GM21723 (cell line): ENCODE measurements around the gene INS.
"Not testable (repeated sequence)": the region's sequence is repeated elsewhere in the genome, so short reads cannot be mapped to it uniquely, and the experiment has no call there.

Experiments
- ATAC-seq: cut with Tn5 transposase; IDR thresholded peaks from one replicate; pipeline ENCODE4 v1.9.1; 2021; ENCODE audit warnings: mild to moderate bottlenecking, moderate library complexity; ENCODE audit not compliant: unreplicated experiment

INS gene

DNA sequence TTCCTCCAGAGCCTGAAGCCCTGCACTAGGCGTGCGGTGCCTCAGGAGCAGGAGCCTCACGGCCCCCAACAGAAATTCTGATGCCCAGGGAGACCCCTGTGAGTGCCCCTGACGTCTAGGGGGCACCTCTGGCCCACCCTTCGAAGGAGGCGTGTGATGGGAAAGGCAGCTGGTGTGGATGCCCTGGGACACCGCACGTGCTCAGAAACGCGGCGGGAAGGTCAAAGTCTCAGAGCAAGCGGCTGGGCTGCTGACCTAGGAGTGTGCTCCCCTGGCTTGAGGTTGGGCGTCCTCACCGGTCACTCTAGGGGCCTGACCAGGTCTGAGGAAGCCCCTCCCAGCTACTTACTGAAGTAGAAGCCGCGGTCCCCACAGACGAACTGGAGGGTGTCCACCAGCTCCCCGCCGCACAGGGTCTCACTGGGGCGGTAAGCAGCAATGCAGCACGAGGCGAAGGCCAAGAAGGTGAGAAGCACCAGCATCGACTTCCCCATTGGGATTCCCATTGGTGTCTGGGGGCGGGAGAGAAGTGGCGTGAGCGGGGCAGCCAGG is 25.9 kb downstream of the INS start:
- ATAC-seq = no peak

DNA sequence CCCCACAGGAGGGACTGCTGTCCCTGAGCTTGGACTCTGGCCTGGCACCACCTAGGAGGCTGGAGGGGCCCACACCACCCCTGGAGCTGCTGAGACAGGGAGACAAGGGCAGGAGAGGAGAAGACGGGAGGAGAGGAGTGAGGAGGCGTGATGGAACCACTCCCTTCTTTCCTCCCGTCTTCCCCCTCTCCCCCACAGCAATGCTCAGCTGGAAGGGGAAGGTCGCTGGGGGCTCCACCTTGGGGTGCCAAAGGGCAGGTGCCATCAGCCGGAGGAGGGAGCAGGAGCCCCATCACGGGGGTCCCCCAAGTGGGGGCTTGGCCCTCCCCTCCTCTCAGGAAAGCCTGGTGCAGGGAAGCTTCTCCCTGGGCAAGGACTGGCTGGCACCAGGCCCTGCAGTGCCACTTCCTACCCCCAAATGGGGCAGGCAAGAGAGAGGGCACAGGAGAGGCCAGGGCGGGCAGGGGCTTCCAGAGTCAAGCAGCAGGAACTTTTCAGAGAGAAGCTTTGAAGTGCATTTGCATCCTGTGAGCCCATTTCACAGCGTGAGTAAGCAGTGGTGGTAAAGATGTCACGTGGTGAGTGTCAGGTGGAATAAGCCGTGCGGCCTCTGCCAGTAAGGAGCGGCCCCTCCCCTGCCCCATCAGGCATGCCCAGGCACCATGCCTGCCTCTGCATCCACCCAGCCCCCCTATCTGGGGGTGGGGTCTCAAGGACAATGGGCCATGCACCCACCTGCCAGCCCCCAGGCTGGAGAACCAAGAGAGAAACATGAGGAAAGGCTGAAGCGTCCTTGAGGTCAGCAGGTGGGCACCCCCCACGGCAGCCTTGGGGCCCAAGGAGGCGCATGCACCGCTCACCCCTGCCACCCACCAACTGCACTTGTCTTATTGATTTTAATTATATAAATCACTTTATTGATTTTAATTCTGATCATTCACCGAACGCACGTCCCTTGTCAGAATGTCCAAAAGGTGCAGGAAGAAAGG is 26.7 kb downstream of the INS start:
- ATAC-seq = no peak

DNA sequence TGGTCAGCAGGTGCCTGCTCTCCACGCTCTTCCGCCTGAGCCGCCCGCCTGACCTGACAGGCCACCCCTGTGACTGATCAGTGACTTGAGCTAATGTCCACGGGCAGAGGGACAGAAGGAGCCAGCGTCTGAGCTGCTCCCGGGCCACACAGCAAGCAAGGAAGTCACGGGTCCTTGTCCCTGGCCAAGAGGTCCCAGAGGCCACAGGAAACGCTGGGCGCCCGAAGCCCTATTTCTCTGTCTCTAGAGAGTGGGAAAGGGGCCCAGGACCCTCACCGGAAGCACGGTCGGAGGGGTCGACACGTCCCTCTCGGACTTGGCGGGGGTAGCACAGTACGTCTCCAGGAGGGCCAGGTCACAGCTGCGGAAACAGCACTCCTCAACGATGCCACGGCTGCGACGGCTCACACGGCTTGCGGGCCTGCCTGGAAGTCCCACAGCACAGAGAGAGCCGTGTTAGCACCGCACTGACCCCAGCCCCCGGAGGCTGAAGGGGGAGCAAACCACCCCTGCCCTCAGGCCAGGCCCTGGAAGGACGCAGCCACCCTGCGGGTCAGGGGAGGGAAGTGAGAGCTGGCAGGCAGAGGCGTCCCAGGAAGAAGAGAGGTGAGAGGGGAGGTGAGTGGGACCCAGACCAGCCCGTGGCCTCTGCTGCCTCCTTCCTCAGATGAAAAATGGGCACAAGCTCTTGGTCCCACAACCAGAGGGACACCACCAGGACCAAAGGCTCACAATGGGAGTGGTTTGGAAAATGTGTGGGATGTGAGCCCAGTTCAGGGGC is 27.6 kb downstream of the INS start:
- ATAC-seq = no peak

DNA sequence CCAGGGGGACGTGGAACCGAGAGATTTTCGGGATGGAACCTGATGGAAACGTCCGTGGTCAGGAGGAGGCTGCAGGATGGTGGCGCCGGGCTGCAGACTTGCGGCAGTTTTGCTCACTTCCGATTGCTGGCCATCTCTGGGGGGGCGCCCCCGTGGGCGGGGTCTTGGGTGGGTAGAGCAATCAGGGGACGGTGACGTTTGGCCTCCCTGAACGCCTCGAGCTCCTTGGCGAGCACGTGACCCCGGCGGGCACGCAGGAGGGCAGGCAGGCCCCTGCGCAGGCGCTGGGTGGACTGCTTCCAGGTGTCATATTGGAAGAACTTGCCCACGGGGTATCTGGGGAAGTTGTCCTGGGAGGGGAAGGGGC is 28.2 kb downstream of the INS start:
- no peak for ATAC-seq

DNA sequence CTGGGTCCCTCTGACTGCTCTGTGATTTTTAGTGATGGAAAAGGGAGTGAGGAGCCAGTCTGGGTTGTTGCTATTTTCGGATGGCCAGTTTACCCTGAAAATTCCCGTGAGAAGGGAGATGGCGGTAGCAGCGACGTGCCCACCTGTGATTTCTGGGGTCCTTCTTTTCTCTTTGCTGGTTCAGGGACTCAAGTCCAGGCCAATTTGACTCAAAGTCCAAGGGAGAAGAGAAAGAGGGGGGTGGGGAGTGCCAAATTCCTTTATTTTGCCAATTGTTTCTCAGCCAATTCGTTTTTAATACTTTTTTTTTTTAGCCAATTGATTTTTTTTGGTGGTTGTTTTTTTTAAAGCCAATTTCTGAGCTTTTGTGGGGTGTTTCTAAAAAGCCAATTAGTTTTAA is 28.8 kb downstream of the INS start:
- no peak for ATAC-seq

DNA sequence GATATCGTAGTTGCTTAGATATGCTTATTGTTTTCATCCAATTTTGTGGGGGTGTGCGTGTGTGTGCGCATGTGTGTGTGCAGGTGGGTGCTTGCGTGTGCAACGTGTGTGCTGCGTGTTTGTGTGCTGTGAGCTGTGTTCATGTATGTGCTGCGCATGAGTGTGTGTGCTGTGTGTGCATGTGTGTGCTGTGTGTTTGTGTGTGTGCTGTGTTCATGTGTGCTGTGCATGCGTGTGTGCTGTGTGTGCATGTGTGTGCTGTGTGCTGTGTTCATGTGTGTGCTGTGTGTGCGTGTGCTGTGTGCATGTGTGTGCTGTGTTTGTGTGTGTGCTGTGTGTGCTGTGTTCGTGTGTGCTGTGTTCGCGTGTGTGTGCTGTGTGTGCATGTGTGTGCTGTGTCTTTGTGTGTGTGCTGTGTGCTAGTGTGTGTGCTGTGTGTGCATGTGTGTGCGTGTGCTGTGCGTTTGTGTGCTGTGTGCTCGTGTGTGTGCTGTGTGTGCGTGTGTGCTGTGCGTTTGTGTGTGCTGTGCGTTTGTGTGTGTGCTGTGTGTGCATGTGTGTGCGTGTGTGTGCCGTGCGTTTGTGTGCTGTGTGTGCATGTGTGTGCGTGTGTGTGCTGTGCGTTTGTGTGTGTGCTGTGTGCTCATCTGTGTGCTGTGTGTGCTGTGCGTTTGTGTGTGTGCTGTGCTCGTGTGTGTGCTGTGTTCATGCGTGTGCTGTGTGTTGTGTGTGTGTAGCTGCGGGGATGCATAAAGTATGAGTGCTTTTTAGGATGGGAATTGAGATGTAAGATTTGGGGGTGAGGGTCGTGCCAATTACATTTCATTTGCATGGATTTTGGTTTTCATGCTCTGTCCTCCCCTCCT is 29.4 kb downstream of the INS start:
- no peak for ATAC-seq

DNA sequence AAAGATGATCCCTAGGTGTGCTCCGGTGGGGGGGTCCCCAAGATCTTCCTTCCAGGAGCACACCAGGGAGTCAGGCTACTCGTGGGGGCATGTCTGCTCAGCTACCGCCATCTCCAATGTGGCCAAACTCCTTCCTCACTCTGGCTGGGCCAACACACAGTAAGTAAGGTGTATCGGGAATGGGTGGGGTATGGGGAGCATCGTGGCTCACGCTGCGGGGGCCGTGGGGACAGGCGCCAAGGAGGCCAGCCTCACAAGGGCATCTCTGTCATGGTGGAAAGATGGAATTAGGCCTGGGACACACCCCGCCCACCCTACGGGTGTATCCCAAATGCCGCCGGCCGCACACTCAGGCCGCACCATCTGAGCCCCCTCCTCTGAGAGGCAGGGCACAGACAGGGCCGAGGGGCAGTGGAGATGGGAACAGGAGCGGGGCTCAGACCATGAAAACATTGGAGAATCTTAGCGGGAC is 30.1 kb downstream of the INS start:
- ATAC-seq = no peak

DNA sequence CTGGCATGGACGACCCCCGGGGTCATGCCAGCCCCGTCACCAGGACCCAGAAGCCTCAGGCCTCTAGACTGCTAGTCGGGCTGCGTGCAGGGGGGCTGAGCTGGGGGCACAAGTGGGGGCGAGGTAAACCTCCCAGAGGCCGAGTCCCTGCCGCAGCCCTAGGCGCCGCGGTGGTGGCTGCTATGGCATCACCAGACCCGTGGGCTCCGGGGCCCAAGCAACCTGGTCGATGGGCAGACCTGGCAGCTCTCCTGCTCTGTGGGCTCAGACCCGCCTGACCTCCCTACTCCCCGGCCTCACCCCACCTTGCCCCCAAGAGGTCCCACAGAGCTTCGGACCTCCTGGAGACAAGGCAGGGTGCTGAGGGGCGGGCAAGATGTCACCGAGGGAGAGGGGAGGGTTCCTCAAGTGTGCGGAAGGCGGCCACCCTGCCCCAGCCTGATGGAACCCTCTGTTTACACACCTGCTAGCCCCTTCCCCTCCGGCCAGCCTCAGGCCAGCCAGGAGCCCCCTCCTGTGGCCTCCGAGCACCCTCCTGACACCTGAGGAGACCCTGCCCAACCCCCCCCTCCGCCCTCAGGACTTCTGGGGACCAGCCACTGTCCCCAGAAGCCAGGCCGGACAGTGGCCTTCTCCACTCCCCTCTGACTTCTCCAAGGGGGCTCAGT is 31.2 kb downstream of the INS start:
- ATAC-seq = no peak

DNA sequence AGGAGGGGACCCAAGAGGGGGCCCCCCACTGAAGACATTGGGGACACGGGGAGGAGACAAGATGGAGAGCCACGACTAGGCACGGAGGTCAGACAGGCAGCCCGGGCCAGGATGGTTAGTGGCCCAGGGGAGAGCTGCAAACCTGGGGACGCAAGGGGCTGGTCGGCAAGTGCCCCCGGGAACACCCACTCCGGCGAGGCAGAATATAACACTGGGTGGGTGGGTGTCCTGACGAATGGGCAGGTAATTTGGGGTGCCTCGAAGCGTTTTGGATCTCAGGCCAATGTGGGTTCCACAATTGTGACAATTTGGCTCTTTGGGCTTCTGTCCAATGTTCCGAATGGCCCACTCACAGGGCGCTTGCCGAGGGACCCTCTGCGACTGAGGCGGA is 31.7 kb downstream of the INS start:
- ATAC-seq = no peak

DNA sequence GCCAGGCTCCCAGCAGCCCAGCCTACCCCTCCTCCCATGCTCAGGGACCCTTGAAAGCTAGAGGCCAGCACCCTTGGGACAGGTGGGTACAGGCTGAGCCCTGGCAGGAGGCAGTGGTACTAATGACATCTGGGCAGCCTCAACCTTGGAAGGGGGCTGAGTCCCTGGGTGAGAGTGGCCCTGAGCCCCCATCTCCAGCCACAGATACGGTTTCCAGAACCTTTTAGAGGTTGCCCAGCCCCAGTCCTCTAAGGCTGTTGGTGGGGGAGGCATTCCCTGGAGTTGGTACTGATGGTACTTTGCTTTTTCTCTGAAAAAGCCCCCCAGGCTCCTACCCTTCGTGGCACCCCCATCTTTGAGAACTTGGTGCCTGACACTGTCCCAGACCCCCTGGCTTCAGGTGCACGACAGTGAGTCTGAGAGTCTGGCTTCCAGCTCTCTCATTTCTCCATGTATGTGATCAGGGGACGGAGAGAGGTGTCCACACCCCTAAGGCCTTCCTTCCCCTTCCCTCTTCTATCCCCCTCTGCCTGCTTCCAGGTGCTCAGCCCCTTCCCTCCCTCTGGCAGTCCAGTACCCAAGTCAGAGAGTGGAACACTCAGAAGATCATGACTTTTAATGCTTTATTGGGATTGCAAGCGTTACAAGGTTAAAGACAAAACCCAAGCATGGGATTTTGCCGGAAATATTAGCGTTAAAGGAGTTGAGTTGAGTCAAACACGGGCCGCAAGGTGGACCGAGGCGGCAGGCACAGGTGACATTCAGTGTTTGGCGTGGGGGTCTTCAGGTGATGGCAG is 32.3 kb downstream of the INS start:
- no peak for ATAC-seq

DNA sequence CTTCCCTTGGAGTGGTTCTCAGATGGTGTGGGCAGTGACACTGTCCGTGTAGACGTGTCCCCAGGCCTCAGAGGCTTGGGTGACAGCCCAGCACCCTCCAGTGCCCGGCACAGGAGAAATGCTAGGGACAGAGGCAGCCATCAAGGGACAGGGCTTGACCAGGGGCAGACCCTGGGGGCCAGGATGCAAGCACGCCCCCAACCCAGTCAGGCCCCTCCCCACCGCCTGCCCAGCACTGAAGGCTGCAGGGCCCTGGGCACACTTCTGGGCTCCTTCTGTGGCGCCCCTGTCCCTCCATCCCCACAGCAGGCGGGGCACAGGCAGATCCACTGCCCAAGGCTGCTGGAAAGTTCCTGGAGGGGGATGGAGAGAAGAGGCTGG is 32.9 kb downstream of the INS start:
- no peak for ATAC-seq

DNA sequence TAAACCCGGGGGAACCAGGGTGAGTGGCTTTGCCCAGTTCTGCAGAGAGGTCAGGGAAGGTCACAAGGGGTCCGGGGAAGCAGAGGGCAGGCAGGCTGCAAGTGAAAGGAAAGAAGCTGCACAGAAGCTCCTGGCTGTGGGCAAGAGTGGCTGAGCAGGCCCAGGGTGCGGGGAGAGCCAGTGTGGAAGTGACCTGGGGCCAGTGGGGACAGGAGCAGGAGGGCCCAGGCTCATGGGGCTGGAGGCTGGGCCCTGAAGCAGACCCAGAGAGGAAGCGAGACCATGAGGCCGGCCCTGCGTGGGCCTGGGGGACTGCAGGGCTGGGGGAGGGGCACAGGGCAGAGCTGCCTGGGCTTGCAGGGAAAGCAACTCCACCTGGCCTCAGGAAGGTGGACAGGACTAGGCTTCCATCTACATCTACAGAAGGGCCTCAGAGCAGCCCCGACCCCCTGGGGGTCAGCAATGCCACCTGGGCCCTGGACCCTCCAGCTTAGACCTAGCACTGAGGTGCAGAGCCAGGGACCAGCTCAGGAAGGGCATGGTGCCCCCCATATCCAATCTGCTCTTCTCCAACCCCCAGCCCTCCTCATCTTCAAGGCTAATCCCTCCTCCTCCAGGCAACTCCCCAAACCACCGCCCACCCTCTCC is 33.4 kb downstream of the INS start:
- ATAC-seq = no peak

DNA sequence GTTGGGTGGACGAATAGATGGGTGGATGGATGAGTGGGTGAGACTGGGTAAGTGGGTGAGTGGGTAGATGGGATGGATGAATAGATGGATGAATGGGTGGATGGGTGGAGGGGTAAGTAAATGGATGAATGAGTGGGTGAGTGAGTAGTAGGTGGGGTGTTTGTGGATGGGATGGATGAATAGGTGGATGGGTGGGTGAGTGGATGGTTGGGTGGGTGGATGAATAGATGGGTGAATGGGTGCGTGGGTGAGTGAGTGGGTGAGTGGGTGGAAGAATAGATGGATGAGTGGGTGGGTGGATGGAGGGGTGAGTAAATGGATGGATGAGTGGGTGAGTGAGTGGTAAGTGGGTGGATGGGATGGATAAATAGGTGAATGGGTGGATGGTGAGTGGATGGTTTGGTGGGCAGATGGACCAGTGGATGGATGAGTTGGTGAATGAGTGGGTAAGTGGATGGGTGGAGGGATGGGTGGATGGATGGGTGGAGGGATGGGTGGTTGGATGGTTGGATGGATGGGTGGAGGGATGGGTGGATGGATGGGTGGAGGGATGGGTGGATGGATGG is 34.4 kb downstream of the INS start:
- ATAC-seq = no peak

DNA sequence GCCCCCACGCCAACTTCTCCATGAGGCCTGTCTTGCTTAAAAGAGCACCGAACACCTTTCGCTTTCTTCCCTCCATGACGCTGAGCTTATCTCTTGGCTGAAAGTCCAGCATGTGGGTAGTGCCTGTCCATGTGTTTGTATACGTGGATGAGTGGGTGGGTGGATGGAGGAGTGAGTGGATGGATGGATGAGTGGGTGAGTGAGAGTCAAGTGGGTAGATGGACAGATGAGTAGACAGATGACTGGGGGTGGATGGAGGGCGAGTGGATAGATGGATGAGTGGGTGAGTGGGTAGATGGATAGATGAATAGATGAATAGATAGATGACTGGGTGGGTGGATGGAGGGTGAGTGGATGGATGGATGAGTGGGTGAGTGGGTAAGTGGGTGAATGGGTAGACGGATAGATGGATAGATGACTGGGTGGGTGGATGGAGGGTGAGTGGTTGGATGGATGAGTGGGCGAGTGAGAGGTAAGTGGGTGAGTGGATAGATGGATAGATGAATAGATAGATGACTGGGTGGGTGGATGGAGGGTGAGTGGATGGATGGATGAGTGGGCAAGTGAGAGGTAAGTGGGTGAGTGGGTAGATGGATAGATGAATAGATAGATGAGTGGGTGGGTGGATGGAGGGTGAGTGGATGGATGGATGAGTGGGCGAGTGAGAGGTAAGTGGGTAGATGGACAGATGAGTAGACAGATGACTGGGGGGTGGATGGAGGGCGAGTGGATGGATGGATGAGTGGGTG is 36.1 kb downstream of the INS start:
- not testable (repeated sequence) for ATAC-seq

DNA sequence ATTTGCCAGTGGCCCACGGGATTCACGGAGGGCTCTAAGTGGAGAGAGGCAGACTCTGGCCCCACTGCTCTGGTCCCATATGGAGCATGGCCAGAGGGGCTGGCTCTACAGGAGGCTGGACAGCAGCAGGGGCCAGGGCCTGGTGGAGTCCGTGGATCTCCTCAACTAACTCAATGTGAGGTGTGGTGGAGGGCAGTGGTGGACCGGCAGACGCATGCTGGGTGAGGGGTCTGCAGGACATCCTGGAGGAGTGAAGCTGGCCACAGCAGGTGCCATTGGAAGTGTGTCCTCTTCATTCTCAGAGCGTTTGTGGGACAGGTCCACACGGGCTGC is 37.4 kb downstream of the INS start:
- no peak for ATAC-seq

DNA sequence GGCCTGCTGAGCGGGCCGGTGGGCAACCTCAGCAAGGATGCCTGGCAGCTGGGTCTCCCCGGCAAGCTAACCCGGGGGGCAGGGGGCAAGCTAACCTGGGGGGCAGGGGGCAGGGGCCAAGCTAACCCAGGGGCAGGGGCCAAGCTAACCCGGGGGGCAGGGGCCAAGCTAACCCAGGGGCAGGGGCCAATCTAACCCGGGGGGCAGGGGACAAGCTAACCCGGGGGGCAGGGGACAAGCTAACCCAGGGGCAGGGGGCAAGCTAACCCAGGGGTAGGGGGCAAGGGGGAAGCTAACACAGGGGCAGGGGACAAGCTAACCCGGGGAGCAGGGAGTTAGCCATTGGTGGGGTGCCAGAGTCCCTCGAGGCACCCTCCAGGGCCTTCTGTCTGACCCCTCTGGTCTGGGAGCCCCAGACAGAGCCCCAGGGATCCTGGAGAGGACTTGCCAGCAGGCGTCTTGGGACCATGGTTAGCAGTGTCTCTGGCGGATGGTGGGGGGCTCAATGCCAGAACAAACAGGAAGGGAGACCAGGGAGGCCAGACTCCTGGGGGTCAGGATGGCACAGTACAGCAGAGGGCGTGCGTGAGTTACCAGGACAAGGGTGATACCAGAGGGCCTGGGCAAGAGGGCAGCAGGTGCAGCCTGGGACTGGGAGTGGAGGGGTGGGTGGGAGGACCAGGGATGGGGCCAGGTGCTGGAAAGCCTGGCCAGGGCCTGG is 37.9 kb downstream of the INS start:
- ATAC-seq = no peak

DNA sequence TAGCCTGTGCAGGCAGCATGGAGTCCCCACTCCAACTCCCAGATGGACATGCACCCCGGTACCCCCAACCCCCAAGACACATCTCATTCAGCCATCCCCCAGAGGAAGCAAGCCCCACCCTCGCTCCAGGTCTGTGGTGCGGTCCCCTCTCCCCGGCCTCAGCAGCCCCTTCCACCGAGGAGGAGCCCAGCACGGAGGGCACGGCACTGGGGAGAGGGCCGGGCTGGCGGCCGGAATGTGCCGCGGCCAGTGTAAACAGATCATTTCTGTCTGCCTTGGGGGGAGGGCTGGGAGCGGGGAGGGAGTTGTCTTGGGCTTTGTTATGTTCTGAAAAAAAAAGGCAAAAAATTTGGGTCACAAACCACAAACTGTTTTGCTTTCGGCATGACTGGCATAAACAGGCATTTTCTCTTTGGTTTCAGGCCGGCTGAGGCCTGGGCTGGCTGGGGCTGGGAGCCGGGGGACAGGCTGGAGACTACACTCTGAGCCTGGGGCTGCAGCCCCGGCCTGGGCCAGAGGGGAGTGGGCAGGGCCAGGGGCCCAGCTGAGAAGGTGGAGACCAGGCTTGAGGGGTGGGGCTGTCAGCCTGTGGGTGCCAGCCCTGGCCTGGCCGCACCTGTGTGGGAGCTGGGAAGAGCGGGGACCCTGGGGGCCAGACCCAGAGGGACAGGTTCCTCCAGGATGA is 38.6 kb downstream of the INS start:
- no peak for ATAC-seq
